Measurements from ENCODE around the gene KRTAP10-3. TPM values are rescaled to one million over a fixed set of nuclear protein-coding genes. Genes with fewer than 3 reads are reported as not detected.

Gene KRTAP10-3
- total RNA-seq, result not detected
- long read RNA-seq, result 0 reads

GRCh38 chr21:44558695-44559094 lies at the start of gene KRTAP10-3:
KRTAP10-3 (minus strand) TSS chr21:44558795; CDS start chr21:44558715, 80 bp downstream.
- H3K4me1 ChIP-seq, result no peaks in the 10 kb centered on the region
- intact Hi-C loops (cut with DNase I), result no loop called here
- DNase-seq, result peak; percentile 26
- H3K9me3 ChIP-seq, result no peaks in the 10 kb centered on the region
- no peak within 1 kb of the TSS for H3K27ac ChIP-seq
- peaks cover 9% of the 10 kb centered on the region for H3K27me3 ChIP-seq
- no peak within 1 kb of the TSS for H3K4me3 ChIP-seq
- no peak for TF ChIP-seq CTCF (IDR thresholded peaks at IDR 0.05)
- no peak for ATAC-seq
- H3K36me3 ChIP-seq, result no peaks in the 10 kb centered on the region

DNA sequence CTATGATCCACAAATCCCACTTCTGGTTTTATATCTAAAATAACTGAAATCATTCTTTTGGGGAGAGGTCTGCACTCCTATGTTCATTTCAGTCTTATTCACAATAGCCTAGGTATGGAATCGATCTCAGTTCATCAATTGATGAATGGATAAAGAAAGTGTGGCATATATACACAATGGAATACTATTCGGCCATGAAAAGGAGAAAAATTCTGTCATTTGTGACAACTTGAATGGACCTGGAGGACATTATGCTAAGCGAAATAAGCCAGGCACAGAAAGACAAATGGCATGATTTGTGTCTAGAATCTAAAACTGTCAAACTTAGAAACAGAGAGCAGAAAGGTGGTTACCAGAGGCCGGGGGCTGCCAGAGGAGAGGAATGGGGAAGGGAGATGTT lies 47.9 kb upstream of the KRTAP10-3 start:
- no peaks in the 10 kb centered on the region for H3K4me1 ChIP-seq
- DNase-seq (no peak), ATAC-seq (no peak)
- H3K27ac ChIP-seq, result no peak overlapping the region
- no peaks in the 10 kb centered on the region for H3K36me3 ChIP-seq
- H3K9me3 ChIP-seq, result peaks cover 9% of the 10 kb centered on the region
- no peak for TF ChIP-seq CTCF (IDR thresholded peaks at IDR 0.05)
- H3K4me3 ChIP-seq, result no peak overlapping the region
- H3K27me3 ChIP-seq, result peaks cover 9% of the 10 kb centered on the region
- intact Hi-C loops (cut with DNase I), result no loop called here

DNA sequence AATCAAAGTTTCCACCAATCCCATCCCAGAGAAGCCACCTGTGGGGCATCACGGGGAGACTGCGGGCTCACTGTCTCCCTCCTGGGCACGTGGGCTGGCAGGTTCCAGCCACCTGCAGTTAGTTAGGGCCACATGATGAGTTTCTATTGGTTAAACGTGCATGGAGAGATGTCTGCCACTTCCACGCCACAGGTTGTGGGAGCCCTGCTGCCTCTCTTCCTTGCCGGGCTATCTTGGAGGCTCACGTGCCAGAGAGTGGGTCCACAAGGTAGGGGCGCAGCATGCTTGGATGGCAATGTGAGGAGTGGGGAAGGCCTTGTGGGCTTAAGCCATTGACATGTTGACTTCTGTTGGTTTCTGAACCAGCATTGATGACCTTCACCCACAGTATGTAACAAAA lies 45.3 kb upstream of the KRTAP10-3 start:
- Histone ChIP-seq H3K36me3 (no peaks in the 10 kb centered on the region), H3K4me3 (no peak overlapping the region), H3K9me3 (no peaks in the 10 kb centered on the region), H3K27me3 (peaks cover 9% of the 10 kb centered on the region), H3K27ac (no peak overlapping the region), H3K4me1 (no peaks in the 10 kb centered on the region)
- no peak for TF ChIP-seq CTCF (IDR thresholded peaks at IDR 0.05)
- no peak for DNase-seq
- ATAC-seq, result no peak
- intact Hi-C loops (cut with DNase I), result no loop called here

GRCh38 chr21:44603109-44603875 lies 44.7 kb upstream of the KRTAP10-3 start:
- Histone ChIP-seq H3K27ac (no peak overlapping the region), H3K36me3 (no peaks in the 10 kb centered on the region), H3K4me1 (no peaks in the 10 kb centered on the region), H3K9me3 (no peaks in the 10 kb centered on the region), H3K27me3 (peaks cover 9% of the 10 kb centered on the region), H3K4me3 (no peak overlapping the region)
- DNase-seq (peak; percentile 48), ATAC-seq (no peak)
- intact Hi-C loops (cut with DNase I), result no loop called here
- TF ChIP-seq CTCF (IDR thresholded peaks at IDR 0.05), result no peak

DNA sequence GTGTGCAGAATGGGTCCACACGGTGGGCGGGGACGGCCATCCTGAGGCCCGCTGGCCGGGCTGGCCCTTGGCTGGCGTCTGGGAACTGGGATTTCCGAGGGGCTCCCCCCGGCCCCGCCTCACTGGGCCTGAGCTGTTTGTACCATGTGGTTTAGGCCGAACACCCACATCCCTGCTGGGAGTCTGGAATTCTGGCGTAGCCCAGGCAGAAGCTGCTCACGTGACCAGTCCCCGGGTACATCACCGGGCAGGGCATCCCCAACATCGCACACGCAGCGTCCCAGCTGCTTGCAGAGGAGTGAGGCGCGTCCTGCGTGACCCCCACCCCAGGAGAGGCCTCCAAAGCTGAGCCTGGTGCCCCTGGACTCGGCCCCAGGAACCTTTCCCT lies 43.9 kb upstream of the KRTAP10-3 start:
- no peaks in the 10 kb centered on the region for H3K4me1 ChIP-seq
- no peak overlapping the region for H3K4me3 ChIP-seq
- peaks cover 9% of the 10 kb centered on the region for H3K27me3 ChIP-seq
- H3K27ac ChIP-seq, result no peak overlapping the region
- ATAC-seq, result peak; percentile 46
- no peaks in the 10 kb centered on the region for H3K9me3 ChIP-seq
- DNase-seq, result no peak
- H3K36me3 ChIP-seq, result no peaks in the 10 kb centered on the region
- no peak for TF ChIP-seq CTCF (IDR thresholded peaks at IDR 0.05)
- intact Hi-C loops (cut with DNase I), result no loop called here

Measured in upper lobe of right lung (tissue), 1 donor.